ENCODE measurements around the gene NYNRIN. TPM values are rescaled to one million over a fixed set of nuclear protein-coding genes. Genes with fewer than 3 reads are reported as not detected.

NYNRIN gene
- total RNA-seq, 1 experiment from 2014 or later = 16.6 TPM

DNA sequence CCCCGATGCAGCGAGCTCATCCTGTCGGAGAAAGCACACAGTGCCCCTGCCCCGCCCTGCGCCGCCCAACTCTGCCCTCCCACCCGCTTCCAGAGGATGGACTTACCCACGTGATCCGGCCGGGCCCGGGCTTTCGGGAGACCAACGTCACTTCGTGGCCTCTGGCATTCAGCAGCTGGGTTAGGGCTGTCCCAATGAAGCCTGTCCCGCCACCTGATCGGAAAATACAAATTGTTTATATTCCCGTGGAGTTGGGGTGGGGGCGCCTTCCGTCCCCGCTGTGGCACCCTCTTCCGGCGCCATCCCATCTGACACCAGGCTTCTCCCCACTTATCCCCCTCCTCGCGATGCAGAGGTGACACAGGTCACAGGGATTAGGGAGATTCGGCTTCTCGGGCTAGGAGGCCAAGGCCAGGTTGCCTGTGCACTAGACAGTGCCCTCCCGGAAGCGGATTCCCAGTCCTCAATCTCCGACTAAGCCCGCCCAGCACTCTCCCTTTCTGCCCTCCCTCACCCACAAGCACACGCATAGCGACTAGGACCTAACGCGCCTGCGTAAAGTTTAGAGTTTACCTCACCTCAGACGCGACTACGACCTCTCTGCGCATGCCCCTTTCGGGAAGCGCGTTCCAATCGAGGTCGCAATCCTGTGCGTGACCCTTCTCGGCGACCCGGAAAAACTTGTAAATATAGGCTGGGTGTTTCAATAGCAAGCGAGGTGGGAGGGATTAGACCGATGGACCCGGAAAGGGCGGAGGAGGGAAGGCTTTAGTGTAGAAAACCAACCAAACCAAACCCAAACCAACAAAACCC lies 43.6 kb downstream of the NYNRIN start, which contains the start of gene SDR39U1:
SDR39U1 (minus strand) TSS at position 537 of the 813 bp plus-strand sequence; CDS start at position 530, 7 bp downstream.
- ChIA-PET CTCF (interaction anchor here (0.7 to 3.6 kb wide), 14 partner anchors 11 to 227 kb away, joined by 3 to 60 read pairs (median 6); partner anchors contain the start of genes CBLN3, CIDEB, KHNYN and LTB4R), POLR2A (interaction anchor here (0.6 to 1.6 kb wide), 6 partner anchors 11 to 110 kb away, joined by 3 to 15 read pairs (median 3); partner anchors contain the start of gene NYNRIN)
- Mint-ChIP-seq H3K4me3 (peak within 1 kb of the TSS; percentile 88), H3K27me3 (ENCODE audit: low read depth) (no peaks in the 10 kb centered on the region), H3K36me3 (peaks cover 26% of the 10 kb centered on the region), H3K4me1 (peaks cover 10% of the 10 kb centered on the region), H3K27ac (peak within 1 kb of the TSS; percentile 99), H3K9me3 (peaks cover 3% of the 10 kb centered on the region; the same call in 1 of the 2 replicates)
- ATAC-seq = peak; percentile 92
- DNase-seq (ENCODE audit: low spot score) = peak; percentile 93
- TF ChIP-seq, protein P1, sequence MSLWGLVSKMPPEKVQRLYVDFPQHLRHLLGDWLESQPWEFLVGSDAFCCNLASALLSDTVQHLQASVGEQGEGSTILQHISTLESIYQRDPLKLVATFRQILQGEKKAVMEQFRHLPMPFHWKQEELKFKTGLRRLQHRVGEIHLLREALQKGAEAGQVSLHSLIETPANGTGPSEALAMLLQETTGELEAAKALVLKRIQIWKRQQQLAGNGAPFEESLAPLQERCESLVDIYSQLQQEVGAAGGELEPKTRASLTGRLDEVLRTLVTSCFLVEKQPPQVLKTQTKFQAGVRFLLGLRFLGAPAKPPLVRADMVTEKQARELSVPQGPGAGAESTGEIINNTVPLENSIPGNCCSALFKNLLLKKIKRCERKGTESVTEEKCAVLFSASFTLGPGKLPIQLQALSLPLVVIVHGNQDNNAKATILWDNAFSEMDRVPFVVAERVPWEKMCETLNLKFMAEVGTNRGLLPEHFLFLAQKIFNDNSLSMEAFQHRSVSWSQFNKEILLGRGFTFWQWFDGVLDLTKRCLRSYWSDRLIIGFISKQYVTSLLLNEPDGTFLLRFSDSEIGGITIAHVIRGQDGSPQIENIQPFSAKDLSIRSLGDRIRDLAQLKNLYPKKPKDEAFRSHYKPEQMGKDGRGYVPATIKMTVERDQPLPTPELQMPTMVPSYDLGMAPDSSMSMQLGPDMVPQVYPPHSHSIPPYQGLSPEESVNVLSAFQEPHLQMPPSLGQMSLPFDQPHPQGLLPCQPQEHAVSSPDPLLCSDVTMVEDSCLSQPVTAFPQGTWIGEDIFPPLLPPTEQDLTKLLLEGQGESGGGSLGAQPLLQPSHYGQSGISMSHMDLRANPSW (CRISPR knock-in tag; conservative IDR thresholded peaks at IDR 0.05; ENCODE audit: low read depth) = no peak
- 0 out of 2 replicates have a peak, but pooled peaks have one; percentile 4 for TF ChIP-seq HMGA2 (CRISPR knock-in tag; IDR thresholded peaks at IDR 0.05)
- peak; percentile 88 for TF ChIP-seq GABPB1 (CRISPR knock-in tag; IDR thresholded peaks at IDR 0.05)
- peak; percentile 56; the same call in 1 of the 2 replicates for TF ChIP-seq ZBTB21 (CRISPR knock-in tag; IDR thresholded peaks at IDR 0.05; ENCODE audit: borderline replicate concordance)
- 0 out of 2 replicates have a peak, but pooled peaks have one; percentile 11 for TF ChIP-seq TEAD1 (CRISPR knock-in tag; IDR thresholded peaks at IDR 0.05)
- TF ChIP-seq, protein P2, sequence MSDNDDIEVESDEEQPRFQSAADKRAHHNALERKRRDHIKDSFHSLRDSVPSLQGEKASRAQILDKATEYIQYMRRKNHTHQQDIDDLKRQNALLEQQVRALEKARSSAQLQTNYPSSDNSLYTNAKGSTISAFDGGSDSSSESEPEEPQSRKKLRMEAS (CRISPR knock-in tag; IDR thresholded peaks at IDR 0.05) = peak; percentile 53; the same call in 1 of the 2 replicates
- no peak for TF ChIP-seq ZNF396 (CRISPR knock-in tag; IDR thresholded peaks at IDR 0.05; ENCODE audit: borderline replicate concordance)
- TF ChIP-seq, protein P3, sequence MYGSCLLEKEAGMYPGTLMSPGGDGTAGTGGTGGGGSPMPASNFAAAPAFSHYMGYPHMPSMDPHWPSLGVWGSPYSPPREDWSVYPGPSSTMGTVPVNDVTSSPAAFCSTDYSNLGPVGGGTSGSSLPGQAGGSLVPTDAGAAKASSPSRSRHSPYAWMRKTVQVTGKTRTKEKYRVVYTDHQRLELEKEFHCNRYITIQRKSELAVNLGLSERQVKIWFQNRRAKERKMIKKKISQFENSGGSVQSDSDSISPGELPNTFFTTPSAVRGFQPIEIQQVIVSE (CRISPR knock-in tag; IDR thresholded peaks at IDR 0.05; ENCODE audit: borderline replicate concordance) = no peak
- TF ChIP-seq, protein P4, sequence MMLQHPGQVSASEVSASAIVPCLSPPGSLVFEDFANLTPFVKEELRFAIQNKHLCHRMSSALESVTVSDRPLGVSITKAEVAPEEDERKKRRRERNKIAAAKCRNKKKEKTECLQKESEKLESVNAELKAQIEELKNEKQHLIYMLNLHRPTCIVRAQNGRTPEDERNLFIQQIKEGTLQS (CRISPR knock-in tag; conservative IDR thresholded peaks at IDR 0.05) = no peak
- TF ChIP-seq FOXK1 (CRISPR knock-in tag; IDR thresholded peaks at IDR 0.05) = peak; percentile 96
- TF ChIP-seq FOXP1 (CRISPR knock-in tag; IDR thresholded peaks at IDR 0.05; ENCODE audit: borderline replicate concordance) = 0 out of 2 replicates have a peak, but pooled peaks have one; percentile 26
- TF ChIP-seq, protein P5, sequence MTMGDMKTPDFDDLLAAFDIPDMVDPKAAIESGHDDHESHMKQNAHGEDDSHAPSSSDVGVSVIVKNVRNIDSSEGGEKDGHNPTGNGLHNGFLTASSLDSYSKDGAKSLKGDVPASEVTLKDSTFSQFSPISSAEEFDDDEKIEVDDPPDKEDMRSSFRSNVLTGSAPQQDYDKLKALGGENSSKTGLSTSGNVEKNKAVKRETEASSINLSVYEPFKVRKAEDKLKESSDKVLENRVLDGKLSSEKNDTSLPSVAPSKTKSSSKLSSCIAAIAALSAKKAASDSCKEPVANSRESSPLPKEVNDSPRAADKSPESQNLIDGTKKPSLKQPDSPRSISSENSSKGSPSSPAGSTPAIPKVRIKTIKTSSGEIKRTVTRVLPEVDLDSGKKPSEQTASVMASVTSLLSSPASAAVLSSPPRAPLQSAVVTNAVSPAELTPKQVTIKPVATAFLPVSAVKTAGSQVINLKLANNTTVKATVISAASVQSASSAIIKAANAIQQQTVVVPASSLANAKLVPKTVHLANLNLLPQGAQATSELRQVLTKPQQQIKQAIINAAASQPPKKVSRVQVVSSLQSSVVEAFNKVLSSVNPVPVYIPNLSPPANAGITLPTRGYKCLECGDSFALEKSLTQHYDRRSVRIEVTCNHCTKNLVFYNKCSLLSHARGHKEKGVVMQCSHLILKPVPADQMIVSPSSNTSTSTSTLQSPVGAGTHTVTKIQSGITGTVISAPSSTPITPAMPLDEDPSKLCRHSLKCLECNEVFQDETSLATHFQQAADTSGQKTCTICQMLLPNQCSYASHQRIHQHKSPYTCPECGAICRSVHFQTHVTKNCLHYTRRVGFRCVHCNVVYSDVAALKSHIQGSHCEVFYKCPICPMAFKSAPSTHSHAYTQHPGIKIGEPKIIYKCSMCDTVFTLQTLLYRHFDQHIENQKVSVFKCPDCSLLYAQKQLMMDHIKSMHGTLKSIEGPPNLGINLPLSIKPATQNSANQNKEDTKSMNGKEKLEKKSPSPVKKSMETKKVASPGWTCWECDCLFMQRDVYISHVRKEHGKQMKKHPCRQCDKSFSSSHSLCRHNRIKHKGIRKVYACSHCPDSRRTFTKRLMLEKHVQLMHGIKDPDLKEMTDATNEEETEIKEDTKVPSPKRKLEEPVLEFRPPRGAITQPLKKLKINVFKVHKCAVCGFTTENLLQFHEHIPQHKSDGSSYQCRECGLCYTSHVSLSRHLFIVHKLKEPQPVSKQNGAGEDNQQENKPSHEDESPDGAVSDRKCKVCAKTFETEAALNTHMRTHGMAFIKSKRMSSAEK (CRISPR knock-in tag; IDR thresholded peaks at IDR 0.05; ENCODE audit: borderline replicate concordance) = no peak
- no peak for TF ChIP-seq NR1H2 (CRISPR knock-in tag; IDR thresholded peaks at IDR 0.05)
- TF ChIP-seq, protein P6, sequence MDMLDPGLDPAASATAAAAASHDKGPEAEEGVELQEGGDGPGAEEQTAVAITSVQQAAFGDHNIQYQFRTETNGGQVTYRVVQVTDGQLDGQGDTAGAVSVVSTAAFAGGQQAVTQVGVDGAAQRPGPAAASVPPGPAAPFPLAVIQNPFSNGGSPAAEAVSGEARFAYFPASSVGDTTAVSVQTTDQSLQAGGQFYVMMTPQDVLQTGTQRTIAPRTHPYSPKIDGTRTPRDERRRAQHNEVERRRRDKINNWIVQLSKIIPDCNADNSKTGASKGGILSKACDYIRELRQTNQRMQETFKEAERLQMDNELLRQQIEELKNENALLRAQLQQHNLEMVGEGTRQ (CRISPR knock-in tag; IDR thresholded peaks at IDR 0.05) = peak; percentile 93
- TF ChIP-seq SMAD3 (CRISPR knock-in tag; IDR thresholded peaks at IDR 0.05; ENCODE audit: borderline replicate concordance) = no peak
- peak; percentile 43; the same call in 1 of the 2 replicates for TF ChIP-seq NFYB (CRISPR knock-in tag; conservative IDR thresholded peaks at IDR 0.05; ENCODE audit: low read depth)
- TF ChIP-seq, protein P7, sequence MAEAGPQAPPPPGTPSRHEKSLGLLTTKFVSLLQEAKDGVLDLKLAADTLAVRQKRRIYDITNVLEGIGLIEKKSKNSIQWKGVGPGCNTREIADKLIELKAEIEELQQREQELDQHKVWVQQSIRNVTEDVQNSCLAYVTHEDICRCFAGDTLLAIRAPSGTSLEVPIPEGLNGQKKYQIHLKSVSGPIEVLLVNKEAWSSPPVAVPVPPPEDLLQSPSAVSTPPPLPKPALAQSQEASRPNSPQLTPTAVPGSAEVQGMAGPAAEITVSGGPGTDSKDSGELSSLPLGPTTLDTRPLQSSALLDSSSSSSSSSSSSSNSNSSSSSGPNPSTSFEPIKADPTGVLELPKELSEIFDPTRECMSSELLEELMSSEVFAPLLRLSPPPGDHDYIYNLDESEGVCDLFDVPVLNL (CRISPR knock-in tag; IDR thresholded peaks at IDR 0.05; ENCODE audit: borderline replicate concordance, low read depth) = no peak
- TF ChIP-seq, protein P8, sequence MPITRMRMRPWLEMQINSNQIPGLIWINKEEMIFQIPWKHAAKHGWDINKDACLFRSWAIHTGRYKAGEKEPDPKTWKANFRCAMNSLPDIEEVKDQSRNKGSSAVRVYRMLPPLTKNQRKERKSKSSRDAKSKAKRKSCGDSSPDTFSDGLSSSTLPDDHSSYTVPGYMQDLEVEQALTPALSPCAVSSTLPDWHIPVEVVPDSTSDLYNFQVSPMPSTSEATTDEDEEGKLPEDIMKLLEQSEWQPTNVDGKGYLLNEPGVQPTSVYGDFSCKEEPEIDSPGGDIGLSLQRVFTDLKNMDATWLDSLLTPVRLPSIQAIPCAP (CRISPR knock-in tag; IDR thresholded peaks at IDR 0.05) = 0 out of 2 replicates have a peak, but pooled peaks have one; percentile 14
- TF ChIP-seq, protein P9, sequence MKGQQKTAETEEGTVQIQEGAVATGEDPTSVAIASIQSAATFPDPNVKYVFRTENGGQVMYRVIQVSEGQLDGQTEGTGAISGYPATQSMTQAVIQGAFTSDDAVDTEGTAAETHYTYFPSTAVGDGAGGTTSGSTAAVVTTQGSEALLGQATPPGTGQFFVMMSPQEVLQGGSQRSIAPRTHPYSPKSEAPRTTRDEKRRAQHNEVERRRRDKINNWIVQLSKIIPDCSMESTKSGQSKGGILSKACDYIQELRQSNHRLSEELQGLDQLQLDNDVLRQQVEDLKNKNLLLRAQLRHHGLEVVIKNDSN (CRISPR knock-in tag; IDR thresholded peaks at IDR 0.05) = peak; percentile 91
- 0 out of 2 replicates have a peak, but pooled peaks have one; percentile 10 for TF ChIP-seq MYBL2 (CRISPR knock-in tag; IDR thresholded peaks at IDR 0.05)
- no peak for TF ChIP-seq CREB1 (CRISPR knock-in tag; IDR thresholded peaks at IDR 0.05)
- 0 out of 2 replicates have a peak, but pooled peaks have one; percentile 40 for TF ChIP-seq JUN (CRISPR knock-in tag; IDR thresholded peaks at IDR 0.05)

Data from WTC11 (cell line).